BE2C (cell line): ENCODE data around the gene SIRT7.

Experiments used
- DNase-seq: peaks from one replicate; pipeline ENCODE4 v3.0.0-alpha.2; 2020
- H3K27me3 ChIP-seq: fragments of 250-450 bp; sonication (Bioruptor Pico); 2 replicates; pipeline ENCODE4 v1.5.1; 2020; ENCODE audit warnings: mild to moderate bottlenecking
- H3K36me3 ChIP-seq: fragments of 250-450 bp; sonication (Bioruptor Pico); 2 replicates; pipeline ENCODE4 v1.5.1; 2020; ENCODE audit warnings: mild to moderate bottlenecking
- H3K4me1 ChIP-seq: fragments of 250-450 bp; sonication (Bioruptor Pico); 2 replicates; pipeline ENCODE4 v1.5.1; 2020
- H3K4me3 ChIP-seq: 2 replicates; pipeline ENCODE4 v1.5.1; 2011; ENCODE audit warnings: low read depth, low read length
- H3K9me3 ChIP-seq: fragments of 250-450 bp; sonication (Bioruptor Pico); 2 replicates; pipeline ENCODE4 v1.5.1; 2020
- TF ChIP-seq, protein P1 (sequence below): IDR thresholded peaks from 2 replicates; pipeline ENCODE4 v1.5.1; 2012; ENCODE audit warnings: mild to moderate bottlenecking, low read depth, low read length

Gene SIRT7

DNA sequence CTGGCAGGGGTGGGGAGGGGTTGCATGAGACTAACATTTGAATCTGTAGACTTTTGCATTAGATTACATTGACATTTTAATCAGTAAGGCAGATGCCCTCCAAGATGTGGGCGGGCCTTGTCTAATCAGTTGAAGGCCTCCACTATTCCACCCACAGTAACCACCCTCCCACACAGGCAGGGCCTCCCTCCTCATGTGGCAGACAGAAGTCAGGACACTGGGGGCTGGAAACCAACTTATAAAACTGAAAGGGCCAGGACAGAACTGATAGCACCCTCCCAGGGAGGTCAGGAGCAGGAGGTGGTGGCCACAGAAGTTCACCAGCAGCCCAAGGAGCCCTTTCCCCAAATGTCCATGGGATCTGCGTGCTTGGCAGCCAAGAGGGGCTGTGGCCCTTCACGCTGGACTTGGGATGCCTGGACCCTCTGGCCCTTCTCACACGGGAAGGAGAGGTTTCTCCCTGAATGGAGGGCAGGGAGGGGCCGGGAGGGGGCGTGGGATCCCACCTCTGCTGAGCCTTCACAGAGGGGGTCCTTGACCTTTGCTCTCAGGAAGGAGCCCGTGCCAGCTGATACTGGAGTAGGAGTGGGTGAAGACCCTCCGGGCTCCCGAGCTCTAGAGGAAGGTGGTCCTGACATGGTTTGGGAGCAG is 14.5 kb upstream of the SIRT7 start:
- H3K27me3 ChIP-seq, result no peaks in the 10 kb centered on the region
- peaks cover 12% of the 10 kb centered on the region for H3K36me3 ChIP-seq
- no peaks in the 10 kb centered on the region for H3K4me1 ChIP-seq
- H3K4me3 ChIP-seq, result no peak overlapping the region
- no peak for DNase-seq
- TF ChIP-seq, protein P1, sequence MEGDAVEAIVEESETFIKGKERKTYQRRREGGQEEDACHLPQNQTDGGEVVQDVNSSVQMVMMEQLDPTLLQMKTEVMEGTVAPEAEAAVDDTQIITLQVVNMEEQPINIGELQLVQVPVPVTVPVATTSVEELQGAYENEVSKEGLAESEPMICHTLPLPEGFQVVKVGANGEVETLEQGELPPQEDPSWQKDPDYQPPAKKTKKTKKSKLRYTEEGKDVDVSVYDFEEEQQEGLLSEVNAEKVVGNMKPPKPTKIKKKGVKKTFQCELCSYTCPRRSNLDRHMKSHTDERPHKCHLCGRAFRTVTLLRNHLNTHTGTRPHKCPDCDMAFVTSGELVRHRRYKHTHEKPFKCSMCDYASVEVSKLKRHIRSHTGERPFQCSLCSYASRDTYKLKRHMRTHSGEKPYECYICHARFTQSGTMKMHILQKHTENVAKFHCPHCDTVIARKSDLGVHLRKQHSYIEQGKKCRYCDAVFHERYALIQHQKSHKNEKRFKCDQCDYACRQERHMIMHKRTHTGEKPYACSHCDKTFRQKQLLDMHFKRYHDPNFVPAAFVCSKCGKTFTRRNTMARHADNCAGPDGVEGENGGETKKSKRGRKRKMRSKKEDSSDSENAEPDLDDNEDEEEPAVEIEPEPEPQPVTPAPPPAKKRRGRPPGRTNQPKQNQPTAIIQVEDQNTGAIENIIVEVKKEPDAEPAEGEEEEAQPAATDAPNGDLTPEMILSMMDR, result no peak
- H3K9me3 ChIP-seq, result no peaks in the 10 kb centered on the region

- TF ChIP-seq, protein P1, result no peak
- no peaks in the 10 kb centered on the region for H3K4me1 ChIP-seq
- no peaks in the 10 kb centered on the region for H3K9me3 ChIP-seq
- H3K36me3 ChIP-seq, result peaks cover 14% of the 10 kb centered on the region
- no peaks in the 10 kb centered on the region for H3K27me3 ChIP-seq
- DNase-seq, result no peak
- H3K4me3 ChIP-seq, result no peak overlapping the region
Measured at GRCh38 chr17:81931557-81932332, 13.8 kb upstream of the SIRT7 start.

- Histone ChIP-seq H3K4me1 (peaks cover under 1% of the 10 kb centered on the region; the same call in 1 of the 2 replicates), H3K27me3 (no peaks in the 10 kb centered on the region)
- TF ChIP-seq, protein P1, result no peak
Measured at GRCh38 chr17:81931189-81931556, 13.2 kb upstream of the SIRT7 start.

GRCh38 chr17:81930142-81931125 is 12.5 kb upstream of the SIRT7 start:
- no peak for DNase-seq
- TF ChIP-seq, protein P1, result no peak
- H3K4me1 ChIP-seq, result peaks cover 3% of the 10 kb centered on the region; the same call in 1 of the 2 replicates
- H3K4me3 ChIP-seq, result no peak overlapping the region
- H3K36me3 ChIP-seq, result peaks cover 10% of the 10 kb centered on the region
- no peaks in the 10 kb centered on the region for H3K9me3 ChIP-seq
- no peaks in the 10 kb centered on the region for H3K27me3 ChIP-seq

More at GRCh38 chr17:81931189-81931556, 13.2 kb upstream of the SIRT7 start:
- H3K9me3 ChIP-seq, result no peaks in the 10 kb centered on the region
- no peak overlapping the region for H3K4me3 ChIP-seq
- peaks cover 14% of the 10 kb centered on the region for H3K36me3 ChIP-seq
- DNase-seq, result no peak

DNA sequence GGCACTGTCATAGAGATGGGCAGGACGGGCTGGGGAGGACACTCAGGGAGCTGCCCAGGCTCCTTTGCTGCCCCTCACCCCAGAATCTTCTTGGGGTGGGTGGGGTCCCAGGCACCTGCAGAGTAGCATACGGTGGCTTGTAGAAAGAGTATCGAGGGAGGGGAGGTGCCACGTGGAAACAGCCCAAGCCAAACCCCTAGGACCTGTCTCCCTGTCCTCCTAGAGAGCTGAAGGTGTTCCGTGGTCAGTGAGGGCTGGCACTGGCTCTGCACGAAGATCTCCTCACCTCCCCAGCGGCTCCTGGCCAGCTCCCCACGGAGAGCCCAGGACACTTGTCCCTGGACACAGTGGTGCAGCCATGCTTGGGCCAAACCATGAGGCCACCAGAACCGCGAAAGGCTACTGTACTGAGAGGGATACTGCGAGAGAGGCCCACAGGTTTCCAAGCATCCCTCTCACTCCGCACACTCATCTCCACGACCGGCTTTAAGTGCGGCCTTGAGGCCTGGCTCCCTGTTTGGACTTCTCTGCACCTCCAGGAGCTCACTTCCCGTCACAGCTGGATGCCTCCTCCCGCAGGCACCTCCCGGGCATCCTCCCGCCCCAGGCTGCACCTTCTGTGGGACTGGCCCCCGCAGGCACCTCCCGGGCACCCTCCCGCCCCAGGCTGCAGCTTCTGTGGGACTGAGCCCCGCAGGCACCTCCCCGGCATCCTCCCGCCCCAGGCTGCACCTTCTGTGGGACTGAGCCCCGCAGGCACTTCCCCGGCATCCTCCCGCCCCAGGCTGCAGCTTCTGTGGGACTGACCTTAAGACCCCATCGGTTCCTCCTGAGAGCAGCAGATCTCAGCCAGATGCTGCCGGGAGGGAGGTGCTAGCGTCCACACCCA is 11.5 kb upstream of the SIRT7 start:
- Histone ChIP-seq H3K4me1 (peaks cover 6% of the 10 kb centered on the region), H3K36me3 (peaks cover 7% of the 10 kb centered on the region), H3K9me3 (no peaks in the 10 kb centered on the region), H3K27me3 (no peaks in the 10 kb centered on the region), H3K4me3 (no peak overlapping the region; the same call in 1 of the 2 replicates)
- DNase-seq, result no peak
- TF ChIP-seq, protein P1, result no peak
